Breast epithelium (tissue), 4 donors: ENCODE results near the gene VWF. TPM values are rescaled to one million over a fixed set of nuclear protein-coding genes. Genes with fewer than 3 reads are reported as not detected.
A peak's percentile ranks its signal among the peaks of the same experiment; 100 is the strongest.
"Not testable (repeated sequence)": the region's sequence is repeated elsewhere in the genome, so short reads cannot be mapped to it uniquely, and the experiment has no call there.

ENCODE experiments used
- DNase-seq, 2 donors: peaks; one replicate each; pipeline ENCODE4 v3.0.0-alpha.2; 2019; ENCODE audit warnings: low spot score in 2 of 2
- H3K27ac ChIP-seq, 2 donors: fragments of 200-600 bp; sonication (generic) in 1 of 2; one replicate each; pipeline ENCODE4 v1.5.1; 2016 to 2019; ENCODE audit warnings: mild to moderate bottlenecking in 1 of 2
- H3K27me3 ChIP-seq, 2 donors: fragments of 200-600 bp; sonication (generic) in 1 of 2; one replicate each; pipeline versions ENCODE4 v1.5.1 to v1.6.0; 2017 to 2019; ENCODE audit warnings: control low read depth in 1 of 2, mild to moderate bottlenecking in 1 of 2
- H3K36me3 ChIP-seq: fragments of 200-600 bp; one replicate; pipeline ENCODE4 v1.5.1; 2019
- H3K4me1 ChIP-seq, 2 donors: fragments of 200-600 bp; sonication (generic); one replicate each; pipeline ENCODE4 v1.5.1; 2016 to 2019; ENCODE audit warnings: control low read depth in 1 of 2
- H3K4me3 ChIP-seq, 3 donors: fragments of 200-600 bp; sonication (generic); 1 replicate in 2 of 3; 2 replicates in 1 of 3; pipeline ENCODE4 v1.5.1; 2016 to 2019; ENCODE audit warnings: mild to moderate bottlenecking in 3 of 3, moderate library complexity in 2 of 3
- H3K9me3 ChIP-seq, 2 donors: fragments of 200-600 bp; sonication (generic) in 1 of 2; one replicate each; pipeline ENCODE4 v1.5.1; 2016 to 2019; ENCODE audit warnings: control low read depth in 1 of 2
- CTCF ChIP-seq, 3 donors: fragments of 450-650 bp; IDR thresholded peaks; one replicate each; pipeline ENCODE4 v1.5.1; 2016 to 2017; ENCODE audit warnings: antibody characterized with exemption in 3 of 3, mild to moderate bottlenecking in 3 of 3, moderate library complexity in 3 of 3
- POLR2A ChIP-seq: fragments of 450-650 bp; IDR thresholded peaks from one replicate; pipeline ENCODE4 v1.6.1; 2016; ENCODE audit warnings: antibody characterized with exemption, mild to moderate bottlenecking, moderate library complexity
- POLR2AphosphoS5 ChIP-seq, 3 donors: sonication (generic); formaldehyde crosslinking; IDR thresholded peaks; one replicate each; pipeline ENCODE4 v1.6.1; 2017; ENCODE audit warnings: antibody characterized with exemption in 3 of 3
- intact Hi-C: fragments of 100-400 bp; cut with DNase I; formaldehyde crosslinking; loops from one replicate; pipeline ENCODE4 v1.15.1; 2023; ENCODE audit warnings: low total_unique reads
- total RNA-seq, 3 donors: library from RNA; depleted of rRNA; stranded (reverse); fragments of >200 nt; gene quantifications; one replicate each; pipeline ENCODE4 v1.1.0, GENCODE V29; 2016

VWF gene
- total RNA-seq, 3 donors from 2014 or later, result 60.3 to 267 (median 117) TPM

DNA sequence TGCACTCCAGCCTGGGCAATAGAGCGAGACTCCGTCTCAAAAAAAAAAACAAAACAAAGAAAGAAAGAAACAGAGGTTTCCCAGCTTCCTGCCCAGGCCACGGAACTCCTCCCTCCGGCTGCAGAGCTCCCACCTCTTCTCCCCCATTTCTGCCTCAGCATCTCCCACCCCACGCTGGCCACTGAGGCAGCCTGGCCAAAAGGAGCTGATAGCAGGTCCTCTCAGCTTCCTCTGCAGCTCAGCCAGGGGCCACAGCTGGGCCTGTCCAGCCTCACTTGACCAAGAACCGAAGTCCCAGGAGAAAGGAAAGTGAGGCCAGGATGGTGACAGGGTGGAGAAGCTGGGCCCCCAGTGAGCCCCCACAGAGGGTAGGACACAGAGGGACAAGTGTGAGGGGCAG, 42.3 kb upstream of the VWF start:
- H3K27ac ChIP-seq, result peak overlapping the region; percentile 69 to 85

DNA sequence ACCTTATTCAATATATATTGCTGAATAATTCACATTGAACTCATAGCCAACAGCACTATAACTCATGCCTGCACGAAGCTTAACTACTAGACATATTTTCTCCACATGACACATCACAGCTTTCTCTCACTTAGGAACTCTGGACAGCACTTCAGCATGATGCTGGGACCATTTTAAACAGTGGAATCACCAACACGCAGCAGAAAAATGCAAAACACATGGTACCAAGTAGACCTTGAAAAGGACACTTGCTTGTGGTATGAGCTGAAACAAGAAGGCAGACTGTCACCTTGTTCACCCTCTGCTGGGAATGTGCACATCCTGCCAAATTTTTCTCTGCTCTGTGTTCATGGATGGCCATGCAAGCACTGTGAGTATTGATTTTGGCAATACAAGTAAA, 40.9 kb upstream of the VWF start:
- no peak for DNase-seq
- Histone ChIP-seq H3K27ac (no peak overlapping the region), H3K4me1 (no peaks in the 10 kb centered on the region), H3K9me3 (no peaks in the 10 kb centered on the region), H3K36me3 (no peaks in the 10 kb centered on the region), H3K4me3 (no peak overlapping the region), H3K27me3 (no peaks in the 10 kb centered on the region)
- no peak for TF ChIP-seq POLR2A
- TF ChIP-seq CTCF (IDR thresholded peaks at IDR 0.05), result no peak
- TF ChIP-seq POLR2AphosphoS5 (IDR thresholded peaks at IDR 0.05), result no peak
- intact Hi-C loops, result no loop called here

More for the DNA sequence above, 42.3 kb upstream of the VWF start:
- no peak overlapping the region for H3K4me3 ChIP-seq
- H3K36me3 ChIP-seq, result no peaks in the 10 kb centered on the region
- no peak for TF ChIP-seq POLR2A
- no peak for TF ChIP-seq CTCF (IDR thresholded peaks at IDR 0.05)
- TF ChIP-seq POLR2AphosphoS5 (IDR thresholded peaks at IDR 0.05), result no peak
- intact Hi-C loops, result loop anchor here (2.0 kb wide), 1 partner anchor 52 kb away; no protein-coding TSS in a partner anchor
- no peaks in the 10 kb centered on the region for H3K27me3 ChIP-seq
- H3K4me1 ChIP-seq, result no peaks in the 10 kb centered on the region
- no peak for DNase-seq
- no peaks in the 10 kb centered on the region for H3K9me3 ChIP-seq

DNA sequence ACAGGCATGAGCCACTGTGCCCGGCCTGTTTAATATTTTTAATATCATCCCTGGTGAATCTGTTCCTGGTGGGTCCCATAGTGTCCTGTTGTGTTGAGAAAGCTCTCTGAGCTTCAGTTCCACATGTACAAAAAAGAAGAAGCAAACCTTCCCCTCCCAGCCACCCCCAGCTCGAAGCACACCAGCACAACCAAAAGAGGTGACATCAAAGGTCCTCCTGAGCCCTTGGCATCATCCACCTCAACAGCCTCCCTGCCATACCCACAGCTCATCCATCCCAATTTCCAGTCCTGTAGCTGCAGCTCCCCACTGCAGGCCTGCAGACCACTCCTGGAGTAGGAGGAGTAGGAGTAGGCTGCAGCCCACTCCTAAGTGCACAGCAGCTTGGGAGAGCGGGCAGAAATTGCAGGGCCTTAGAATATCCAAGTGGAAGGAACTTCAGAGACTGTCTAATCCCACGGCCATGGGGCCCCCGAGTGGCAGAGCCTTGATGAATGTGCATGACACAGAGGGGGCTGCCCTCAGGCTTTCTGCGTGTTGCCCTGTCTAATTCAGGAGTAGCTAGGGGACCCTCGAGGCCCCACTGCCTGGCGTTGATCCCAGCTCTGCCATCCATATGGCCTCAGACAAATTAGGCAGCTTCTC, 39.1 kb upstream of the VWF start:
- intact Hi-C loops, result no loop called here
- H3K9me3 ChIP-seq, result no peaks in the 10 kb centered on the region
- no peaks in the 10 kb centered on the region for H3K4me1 ChIP-seq
- DNase-seq, result no peak
- H3K36me3 ChIP-seq, result no peaks in the 10 kb centered on the region
- no peak overlapping the region for H3K4me3 ChIP-seq
- no peaks in the 10 kb centered on the region for H3K27me3 ChIP-seq
- TF ChIP-seq CTCF (IDR thresholded peaks at IDR 0.05) (no peak), POLR2A (no peak), POLR2AphosphoS5 (IDR thresholded peaks at IDR 0.05) (no peak)
- no peak overlapping the region for H3K27ac ChIP-seq

DNA sequence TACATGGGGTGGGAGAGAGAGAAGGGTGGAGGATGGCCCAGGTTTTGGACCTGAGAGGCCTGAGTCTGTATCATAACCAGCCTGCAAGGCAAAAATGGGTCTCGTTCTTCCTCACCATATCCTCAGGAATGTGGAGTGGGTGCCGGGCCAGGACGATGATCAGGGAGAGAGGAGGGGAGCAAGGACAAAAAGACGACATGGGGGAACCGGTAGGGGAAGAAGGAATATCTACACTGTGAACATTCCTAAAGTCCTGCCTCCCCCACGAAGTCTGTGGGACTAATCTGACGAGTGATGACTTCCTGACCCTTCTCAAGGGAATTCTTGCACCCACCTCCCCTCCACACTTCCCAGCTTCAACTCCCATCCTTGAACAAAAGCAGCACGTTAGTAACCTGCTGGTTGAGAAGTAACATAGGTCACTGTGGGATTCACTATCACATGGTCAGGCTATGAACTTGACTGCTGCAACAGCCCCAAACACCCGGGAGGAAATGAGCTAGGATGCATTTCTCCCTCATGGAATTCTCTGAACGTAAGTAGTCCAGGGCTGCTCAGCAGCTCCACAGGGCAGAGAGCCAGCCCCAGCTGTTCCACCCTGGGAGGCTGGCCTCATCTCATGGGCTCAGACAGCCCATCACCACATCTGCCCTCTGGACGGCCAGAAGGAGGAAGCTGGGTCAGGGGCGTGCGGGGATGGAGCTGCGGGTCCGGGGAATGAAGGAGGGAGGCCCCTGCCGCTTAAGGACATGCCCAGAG, 36.8 kb upstream of the VWF start:
- no peak overlapping the region for H3K27ac ChIP-seq
- H3K9me3 ChIP-seq, result no peaks in the 10 kb centered on the region
- TF ChIP-seq POLR2A (no peak), POLR2AphosphoS5 (IDR thresholded peaks at IDR 0.05) (no peak), CTCF (IDR thresholded peaks at IDR 0.05) (no peak)
- H3K4me3 ChIP-seq, result no peak overlapping the region
- H3K4me1 ChIP-seq, result no peaks in the 10 kb centered on the region
- no peaks in the 10 kb centered on the region for H3K36me3 ChIP-seq
- no peak for DNase-seq
- intact Hi-C loops, result no loop called here
- no peaks in the 10 kb centered on the region for H3K27me3 ChIP-seq

DNA sequence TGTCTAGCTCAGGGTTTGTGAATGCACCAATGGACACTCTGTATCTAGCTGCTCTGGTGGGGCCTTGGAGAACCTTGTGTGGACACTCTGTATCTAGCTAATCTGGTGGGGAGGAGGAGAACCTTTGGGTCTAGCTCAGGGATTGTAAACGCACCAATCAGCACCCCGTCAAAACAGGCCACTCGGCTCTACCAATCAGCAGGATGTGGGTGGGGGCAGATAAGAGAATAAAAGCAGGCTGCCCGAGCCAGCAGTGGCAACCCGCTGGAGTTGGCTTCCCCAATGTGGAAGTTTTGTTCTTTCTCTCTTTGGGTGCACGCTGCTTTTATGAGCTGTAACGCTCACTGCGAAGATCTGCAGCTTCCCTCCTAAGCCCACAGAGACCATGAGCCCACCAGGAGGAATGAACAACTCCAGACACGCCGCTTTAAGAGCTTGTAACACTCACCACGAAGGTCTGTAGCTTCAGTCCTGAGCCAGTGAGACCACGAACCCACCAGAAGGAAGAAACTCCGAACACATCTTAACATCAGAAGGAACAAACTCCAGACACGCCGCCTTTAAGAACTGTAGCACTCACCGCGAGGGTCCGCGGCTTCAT, 35.7 kb upstream of the VWF start:
- H3K36me3 ChIP-seq, H3K27ac ChIP-seq, H3K27me3 ChIP-seq, H3K4me1 ChIP-seq, DNase-seq, H3K4me3 ChIP-seq, intact Hi-C loops, H3K9me3 ChIP-seq: not testable (repeated sequence)

DNA sequence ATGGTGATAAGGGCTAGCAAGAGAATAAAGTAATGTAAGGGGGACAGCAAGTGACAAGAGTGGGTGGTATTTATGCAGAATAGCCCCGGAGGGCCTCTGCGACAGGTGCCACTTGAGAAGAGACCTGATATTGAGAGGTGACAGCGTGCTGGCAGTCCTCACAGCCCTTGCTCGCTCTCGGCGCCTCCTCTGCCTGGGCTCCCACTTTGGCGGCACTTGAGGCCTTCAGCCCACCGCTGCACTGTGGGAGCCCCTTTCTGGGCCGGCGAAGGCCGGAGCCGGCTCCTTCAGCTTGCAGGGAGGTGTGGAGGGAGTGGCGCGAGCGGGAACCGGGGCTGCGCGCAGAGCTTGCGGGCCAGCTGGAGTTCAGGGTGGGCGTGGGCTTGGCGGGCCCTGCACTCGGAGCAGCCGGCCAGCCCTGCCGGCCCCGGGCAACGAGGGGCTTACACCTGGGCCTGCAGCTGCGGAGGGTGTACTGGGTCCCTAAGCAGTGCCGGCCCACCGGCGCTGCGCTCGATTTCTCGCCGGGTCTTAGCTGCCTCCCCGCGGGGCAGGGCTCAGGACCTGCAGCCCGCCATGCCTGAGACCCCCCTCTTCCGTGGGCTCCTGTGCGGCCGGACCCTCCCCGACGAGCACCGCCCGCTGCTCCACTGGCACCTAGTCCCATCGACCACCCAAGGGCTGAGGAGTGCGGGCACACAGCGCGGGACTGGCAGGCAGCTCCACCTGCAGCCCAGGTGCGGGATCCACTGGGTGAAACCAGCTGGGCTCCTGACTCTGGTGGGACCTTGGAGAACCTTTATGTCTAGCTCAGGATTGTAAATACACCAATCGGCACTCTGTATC, 34.9 kb upstream of the VWF start:
- H3K27me3 ChIP-seq, H3K36me3 ChIP-seq, DNase-seq, H3K4me3 ChIP-seq, H3K9me3 ChIP-seq, intact Hi-C loops, H3K4me1 ChIP-seq, H3K27ac ChIP-seq: not testable (repeated sequence)
